Measurements from ENCODE around the gene PEX16.

- TF ChIP-seq CTCF (IDR thresholded peaks at IDR 0.05; ENCODE audit: low read depth, low read length) (no peak), POLR2A (IDR thresholded peaks at IDR 0.05; ENCODE audit: extremely low read depth, insufficient read length) (no peak)
Measured at GRCh38 chr11:45937916-45938315, 20.2 kb upstream of the PEX16 start.
